Hepatocyte (in vitro differentiated cells): ENCODE results near the gene MFN2.
"Not testable (repeated sequence)": the region's sequence is repeated elsewhere in the genome, so short reads cannot be mapped to it uniquely, and the experiment has no call there.

Source experiments
- CTCF ChIP-seq: fragments of 200-600 bp; sonication (generic); IDR thresholded peaks from 2 replicates; pipeline ENCODE4 v1.5.1; 2016; ENCODE audit warnings: antibody characterized with exemption, mild to moderate bottlenecking; ENCODE audit not compliant: poor library complexity
- EZH2phosphoT487 ChIP-seq: fragments of 200-600 bp; sonication (generic); IDR thresholded peaks from one replicate; pipeline ENCODE4 v1.6.1; 2018; ENCODE audit warnings: antibody characterized with exemption, mild to moderate bottlenecking, low read depth, moderate library complexity; ENCODE audit not compliant: unreplicated experiment, severe bottlenecking

GRCh38 chr1:11935733-11936132, 44.5 kb upstream of the MFN2 start:
- not testable (repeated sequence) for TF ChIP-seq CTCF, EZH2phosphoT487
